Suprapubic skin (tissue), 4 donors: ENCODE measurements around the gene ANKRD11. TPM values are rescaled to one million over a fixed set of nuclear protein-coding genes. Genes with fewer than 3 reads are reported as not detected.

Source experiments
- DNase-seq, 2 donors: peaks; one replicate each; pipeline ENCODE4 v3.0.0-alpha.2; 2019; ENCODE audit warnings: low spot score in 2 of 2
- H3K27ac ChIP-seq: fragments of 200-600 bp; sonication (generic); one replicate; pipeline ENCODE4 v1.5.1; 2019
- H3K27me3 ChIP-seq: fragments of 200-600 bp; sonication (generic); one replicate; pipeline ENCODE4 v1.5.1; 2019
- H3K36me3 ChIP-seq: fragments of 200-600 bp; sonication (generic); one replicate; pipeline ENCODE4 v1.5.1; 2019
- H3K4me1 ChIP-seq: fragments of 200-600 bp; sonication (generic); one replicate; pipeline ENCODE4 v1.5.1; 2019
- H3K4me3 ChIP-seq: fragments of 200-600 bp; sonication (generic); one replicate; pipeline ENCODE4 v1.5.1; 2019; ENCODE audit warnings: mild to moderate bottlenecking
- H3K9me3 ChIP-seq: fragments of 200-600 bp; sonication (generic); one replicate; pipeline ENCODE4 v1.5.1; 2019
- EP300 ChIP-seq: sonication (generic); formaldehyde crosslinking; IDR thresholded peaks from one replicate; pipeline ENCODE4 v1.6.1; 2017; ENCODE audit warnings: antibody characterized with exemption
- POLR2A ChIP-seq, 2 donors: fragments of 450-650 bp; IDR thresholded peaks; one replicate each; pipeline ENCODE4 v1.6.1; 2017; ENCODE audit warnings: antibody characterized with exemption in 2 of 2, mild to moderate bottlenecking in 2 of 2, moderate library complexity in 2 of 2
- POLR2AphosphoS5 ChIP-seq, 3 donors: sonication (generic); formaldehyde crosslinking; IDR thresholded peaks; one replicate each; pipeline ENCODE4 v1.6.1; 2017; ENCODE audit warnings: antibody characterized with exemption in 3 of 3
- WGBS: methylation state at CpG from one replicate; pipeline ENCODE4 v1.1.5; 2018; 5-methylcytosine and 5-hydroxymethylcytosine counted together
- total RNA-seq, 4 donors: library from RNA; depleted of rRNA; stranded (reverse); fragments of >200 nt; gene quantifications; one replicate each; pipeline ENCODE4 v1.1.0, GENCODE V29; 2016
- TF ChIP-seq, protein P1 (sequence below), 2 donors: fragments of 200-600 bp in 1 of 2; fragments of 450-650 bp in 1 of 2; sonication (generic) in 1 of 2; IDR thresholded peaks; one replicate each; pipeline ENCODE4 v1.5.1; 2016 to 2019; ENCODE audit warnings: antibody characterized with exemption in 2 of 2, mild to moderate bottlenecking in 1 of 2, moderate library complexity in 1 of 2

ANKRD11 gene
- total RNA-seq, 4 donors from 2014 or later: 85.4 to 212 (median 127) TPM

- Histone ChIP-seq H3K4me3 (no peak overlapping the region), H3K4me1 (peaks cover 45% of the 10 kb centered on the region), H3K36me3 (no peaks in the 10 kb centered on the region), H3K27ac (no peak overlapping the region), H3K9me3 (no peaks in the 10 kb centered on the region), H3K27me3 (no peaks in the 10 kb centered on the region)
- 86% methylated on average over 12 of the region's 12 CpGs for WGBS
- TF ChIP-seq EP300 (no peak), POLR2A (IDR thresholded peaks at IDR 0.05) (no peak), POLR2AphosphoS5 (IDR thresholded peaks at IDR 0.05) (no peak)
- no peak for DNase-seq
Measured at GRCh38 chr16:89401205-89401604, 89.2 kb downstream of the ANKRD11 start.

- Histone ChIP-seq H3K27ac (no peak overlapping the region), H3K4me1 (peaks cover 49% of the 10 kb centered on the region), H3K4me3 (no peak overlapping the region), H3K27me3 (no peaks in the 10 kb centered on the region), H3K9me3 (no peaks in the 10 kb centered on the region), H3K36me3 (no peaks in the 10 kb centered on the region)
- TF ChIP-seq POLR2AphosphoS5 (IDR thresholded peaks at IDR 0.05): no peak
- no peak for TF ChIP-seq POLR2A (IDR thresholded peaks at IDR 0.05)
- no peak for TF ChIP-seq EP300
- TF ChIP-seq, protein P1, sequence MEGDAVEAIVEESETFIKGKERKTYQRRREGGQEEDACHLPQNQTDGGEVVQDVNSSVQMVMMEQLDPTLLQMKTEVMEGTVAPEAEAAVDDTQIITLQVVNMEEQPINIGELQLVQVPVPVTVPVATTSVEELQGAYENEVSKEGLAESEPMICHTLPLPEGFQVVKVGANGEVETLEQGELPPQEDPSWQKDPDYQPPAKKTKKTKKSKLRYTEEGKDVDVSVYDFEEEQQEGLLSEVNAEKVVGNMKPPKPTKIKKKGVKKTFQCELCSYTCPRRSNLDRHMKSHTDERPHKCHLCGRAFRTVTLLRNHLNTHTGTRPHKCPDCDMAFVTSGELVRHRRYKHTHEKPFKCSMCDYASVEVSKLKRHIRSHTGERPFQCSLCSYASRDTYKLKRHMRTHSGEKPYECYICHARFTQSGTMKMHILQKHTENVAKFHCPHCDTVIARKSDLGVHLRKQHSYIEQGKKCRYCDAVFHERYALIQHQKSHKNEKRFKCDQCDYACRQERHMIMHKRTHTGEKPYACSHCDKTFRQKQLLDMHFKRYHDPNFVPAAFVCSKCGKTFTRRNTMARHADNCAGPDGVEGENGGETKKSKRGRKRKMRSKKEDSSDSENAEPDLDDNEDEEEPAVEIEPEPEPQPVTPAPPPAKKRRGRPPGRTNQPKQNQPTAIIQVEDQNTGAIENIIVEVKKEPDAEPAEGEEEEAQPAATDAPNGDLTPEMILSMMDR (IDR thresholded peaks at IDR 0.05): no peak
- no peak for DNase-seq
- WGBS: 69% methylated on average over 12 of the region's 14 CpGs
Measured at GRCh38 chr16:89400740-89401139, 89.6 kb downstream of the ANKRD11 start.

GRCh38 chr16:89398924-89399323 lies 91.4 kb downstream of the ANKRD11 start:
- Histone ChIP-seq H3K27ac (no peak overlapping the region), H3K27me3 (no peaks in the 10 kb centered on the region), H3K4me1 (peaks cover 58% of the 10 kb centered on the region), H3K9me3 (no peaks in the 10 kb centered on the region), H3K4me3 (no peak overlapping the region), H3K36me3 (no peaks in the 10 kb centered on the region)
- TF ChIP-seq POLR2A (IDR thresholded peaks at IDR 0.05) (no peak), POLR2AphosphoS5 (IDR thresholded peaks at IDR 0.05) (no peak), EP300 (no peak)
- TF ChIP-seq, protein P1 (IDR thresholded peaks at IDR 0.05): no peak
- no peak for DNase-seq
- 90% methylated on average over 9 of the region's 9 CpGs for WGBS

DNA sequence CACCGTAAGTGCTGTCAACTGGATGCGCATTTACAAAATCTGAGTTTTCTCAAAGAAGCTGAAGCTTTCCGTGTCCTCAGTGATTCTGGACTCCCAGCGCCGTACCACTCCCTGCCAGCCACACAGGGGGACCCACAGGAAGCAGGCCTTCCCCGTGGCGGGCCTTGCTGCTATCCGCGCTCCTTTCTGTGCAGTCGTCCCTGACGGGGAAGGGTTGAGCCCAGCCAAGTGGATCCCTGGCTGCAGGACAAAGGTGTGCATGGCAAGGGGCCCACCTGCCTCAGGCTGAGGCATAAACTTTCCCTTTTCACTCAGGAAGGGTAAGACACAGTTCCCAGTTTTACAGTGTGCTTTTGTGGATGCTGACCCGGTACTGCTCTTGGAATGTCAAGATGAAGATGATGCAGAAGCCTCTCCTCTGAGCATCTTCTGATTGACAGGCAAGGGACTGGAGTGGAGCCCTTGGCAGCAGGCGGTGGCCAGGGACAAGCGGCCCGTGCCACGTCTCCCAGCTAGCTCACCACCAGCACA lies 93.0 kb downstream of the ANKRD11 start:
- WGBS: 70% methylated on average over 16 of the region's 16 CpGs
- Histone ChIP-seq H3K4me1 (peaks cover 58% of the 10 kb centered on the region), H3K36me3 (no peaks in the 10 kb centered on the region), H3K27ac (no peak overlapping the region), H3K4me3 (no peak overlapping the region), H3K27me3 (no peaks in the 10 kb centered on the region), H3K9me3 (no peaks in the 10 kb centered on the region)
- TF ChIP-seq EP300 (no peak), POLR2AphosphoS5 (IDR thresholded peaks at IDR 0.05) (no peak), POLR2A (IDR thresholded peaks at IDR 0.05) (no peak)
- TF ChIP-seq, protein P1 (IDR thresholded peaks at IDR 0.05): no peak
- DNase-seq: no peak

DNA sequence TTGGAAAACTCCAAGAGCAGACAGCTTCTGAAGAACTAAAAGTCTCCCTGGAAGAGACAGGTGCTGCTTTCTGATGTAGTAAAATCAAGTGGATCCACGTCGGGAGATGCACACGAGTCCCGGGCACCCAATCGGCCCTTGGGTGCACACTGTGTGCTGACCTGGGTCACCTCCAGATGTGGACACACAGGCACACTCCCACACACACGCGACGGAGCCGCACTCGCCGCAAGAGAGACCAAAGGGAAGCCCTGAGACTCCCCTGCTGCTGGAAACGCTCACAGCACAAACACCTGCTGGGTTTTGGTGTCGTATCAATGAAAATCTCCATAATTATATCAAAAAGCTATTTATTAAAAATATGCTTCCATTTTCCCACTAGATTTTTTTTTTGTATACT lies 94.2 kb downstream of the ANKRD11 start:
- H3K4me1 ChIP-seq: peaks cover 60% of the 10 kb centered on the region

More for the DNA sequence above, 94.2 kb downstream of the ANKRD11 start:
- no peak for DNase-seq
- WGBS: 91% methylated on average over 13 of the region's 13 CpGs
- Histone ChIP-seq H3K27me3 (no peaks in the 10 kb centered on the region), H3K27ac (no peak overlapping the region), H3K36me3 (no peaks in the 10 kb centered on the region), H3K9me3 (no peaks in the 10 kb centered on the region), H3K4me3 (no peak overlapping the region)
- TF ChIP-seq POLR2AphosphoS5 (IDR thresholded peaks at IDR 0.05) (no peak), EP300 (no peak), POLR2A (IDR thresholded peaks at IDR 0.05) (no peak)
- TF ChIP-seq, protein P1 (IDR thresholded peaks at IDR 0.05): no peak
